Measurements from ENCODE around the gene NTRK2. TPM values are rescaled to one million over a fixed set of nuclear protein-coding genes. Genes with fewer than 3 reads are reported as not detected.

Gene NTRK2
- total and polyA plus RNA-seq, 10 of the 15 experiments (the other 5 are each of a cell fraction or from before 2014, with no cell fraction given): 0.42 to 4.6 (median 0.65) TPM

DNA sequence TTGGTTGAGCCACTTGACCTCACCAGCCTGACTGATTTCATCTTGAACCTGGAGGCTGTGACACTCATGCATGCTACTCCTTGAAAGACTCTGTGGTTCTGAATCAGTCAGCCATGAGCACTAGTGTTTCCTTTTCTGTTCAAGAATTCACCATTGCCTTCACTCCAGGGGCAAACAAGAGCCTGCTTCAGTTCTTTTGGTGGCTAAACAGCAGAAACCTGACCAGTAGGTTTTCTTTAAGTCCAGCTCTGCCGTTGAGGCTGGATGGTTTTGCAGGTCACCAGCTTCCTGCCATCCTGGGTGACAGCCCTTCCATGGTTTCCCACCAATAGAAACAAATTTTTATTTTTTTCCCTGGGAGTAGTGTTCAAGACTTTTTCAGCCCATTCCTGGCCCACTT is 10.0 kb downstream of the NTRK2 start (continued):
- no peak for TF ChIP-seq SMAD1 (IDR thresholded peaks at IDR 0.05; ENCODE audit: low read depth, partially characterized antibody)

DNA sequence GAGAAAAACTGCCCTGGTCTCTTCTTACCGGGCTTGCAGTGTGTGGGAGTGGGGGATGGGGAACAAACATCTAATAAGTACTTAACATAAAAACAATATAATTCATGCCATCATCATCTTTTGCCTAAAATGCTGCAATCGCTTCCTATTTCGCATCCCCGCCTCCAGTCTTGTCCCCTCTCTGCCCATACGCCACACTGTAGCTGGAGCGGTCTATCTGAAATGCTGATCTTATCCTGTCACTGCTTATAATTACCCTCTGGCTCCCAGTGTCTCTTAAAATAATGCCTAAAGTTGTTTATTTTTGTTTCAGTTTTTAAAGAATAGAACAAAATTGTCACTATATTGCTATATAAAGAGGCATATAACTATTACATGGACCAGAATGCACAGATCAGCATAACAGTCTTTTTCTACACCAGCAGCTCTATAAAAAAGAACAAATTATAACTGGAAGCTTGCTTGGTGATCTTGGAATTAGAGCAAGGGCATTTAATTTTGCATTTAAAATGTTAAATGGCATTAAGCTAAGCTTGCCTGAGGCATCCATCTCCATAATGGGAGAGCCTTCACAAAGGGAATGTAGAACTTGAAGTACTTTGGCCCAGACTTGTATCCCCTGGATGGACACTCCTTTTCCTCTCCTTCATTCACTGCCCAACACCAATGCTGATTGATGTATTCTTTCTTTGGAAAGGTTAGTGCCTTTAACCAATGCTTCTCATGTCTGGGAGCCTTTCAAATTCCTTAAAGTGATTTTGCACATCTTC is 12.2 kb downstream of the NTRK2 start:
- 66% methylated on average over 6 of the region's 6 CpGs for WGBS (ENCODE audit: insufficient coverage, insufficient replicate concordance, low lambda C conversion rate, missing lambda C conversion rate)
- no peak for DNase-seq (ENCODE audit: low read depth, low spot score)
- H3K36me3 ChIP-seq (ENCODE audit: control insufficient read depth in 2 of 2, insufficient read depth in 2 of 2, low read length in 1 of 2): no peaks in the 10 kb centered on the region
- ATAC-seq: no peak
- H3K4me2 ChIP-seq (ENCODE audit: control insufficient read depth, insufficient read depth): no peak overlapping the region
- ChIA-PET SMC1A (ENCODE audit: uncharacterized antibody, unreplicated experiment) (no interaction called here), CTCF (interaction anchor here (1.4 kb wide), 1 partner anchor 16 kb away, joined by 6 read pairs; no protein-coding TSS in a partner anchor), POLR2A (no interaction called here), RAD21 (ENCODE audit: unreplicated experiment) (interaction anchor here (0.8 to 1.0 kb wide), 2 partner anchors 16 to 98 kb away, joined by 3 read pairs; no protein-coding TSS in a partner anchor)
- no peak overlapping the region for H3K27ac ChIP-seq (ENCODE audit: control insufficient read depth, insufficient read depth)
- FAIRE-seq: no peak
- intact Hi-C loops (cut with micrococcal nuclease; ENCODE audit: unreplicated experiment) (no loop called here), in situ Hi-C loops (cut with MboI) (no loop called here)
- no peak overlapping the region for H2AFZ ChIP-seq (ENCODE audit: control insufficient read depth, low read depth, low read length)
- H3K4me1 ChIP-seq (ENCODE audit: control insufficient read depth, insufficient read depth, low read length): no peaks in the 10 kb centered on the region
- H3K27me3 ChIP-seq (replicated peaks in 1 of 2; ENCODE audit: control insufficient read depth in 2 of 2, insufficient read depth in 2 of 2, low read length in 1 of 2): no peaks in the 10 kb centered on the region
- H3K79me2 ChIP-seq (ENCODE audit: control insufficient read depth, insufficient read depth, low read length): no peaks in the 10 kb centered on the region
- no peaks in the 10 kb centered on the region for H3K9me3 ChIP-seq (replicated peaks; ENCODE audit: control insufficient read depth, insufficient read depth, low read length)
- H3K4me3 ChIP-seq: no peak overlapping the region
- H4K20me1 ChIP-seq (ENCODE audit: control insufficient read depth, insufficient read depth): no peaks in the 10 kb centered on the region
- no peak overlapping the region for H3K9ac ChIP-seq (ENCODE audit: control insufficient read depth, insufficient read depth, low read length)
- no TSS peak for BruUV-seq (replicated peaks)
- TF ChIP-seq TCF3 (IDR thresholded peaks at IDR 0.05; ENCODE audit: borderline replicate concordance, insufficient read depth, low read depth, low read length) (no peak), MYC (IDR thresholded peaks at IDR 0.05; ENCODE audit: insufficient read depth, insufficient read length, insufficient replicate concordance, low read length, severe bottlenecking) (no peak), RCOR1 (conservative IDR thresholded peaks at IDR 0.05; ENCODE audit: low read depth, low read length) (no peak), ZNF384 (IDR thresholded peaks at IDR 0.05; ENCODE audit: borderline replicate concordance, low read depth, low read length) (no peak), SRF (IDR thresholded peaks at IDR 0.05; ENCODE audit: low read depth in 2 of 2, low read length in 2 of 2) (no peak), KDM1A (IDR thresholded peaks at IDR 0.05; ENCODE audit: borderline replicate concordance) (no peak)
- TF ChIP-seq, protein P1, sequence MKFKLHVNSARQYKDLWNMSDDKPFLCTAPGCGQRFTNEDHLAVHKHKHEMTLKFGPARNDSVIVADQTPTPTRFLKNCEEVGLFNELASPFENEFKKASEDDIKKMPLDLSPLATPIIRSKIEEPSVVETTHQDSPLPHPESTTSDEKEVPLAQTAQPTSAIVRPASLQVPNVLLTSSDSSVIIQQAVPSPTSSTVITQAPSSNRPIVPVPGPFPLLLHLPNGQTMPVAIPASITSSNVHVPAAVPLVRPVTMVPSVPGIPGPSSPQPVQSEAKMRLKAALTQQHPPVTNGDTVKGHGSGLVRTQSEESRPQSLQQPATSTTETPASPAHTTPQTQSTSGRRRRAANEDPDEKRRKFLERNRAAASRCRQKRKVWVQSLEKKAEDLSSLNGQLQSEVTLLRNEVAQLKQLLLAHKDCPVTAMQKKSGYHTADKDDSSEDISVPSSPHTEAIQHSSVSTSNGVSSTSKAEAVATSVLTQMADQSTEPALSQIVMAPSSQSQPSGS (IDR thresholded peaks at IDR 0.05; ENCODE audit: low read length): no peak
- TF ChIP-seq, protein P2, sequence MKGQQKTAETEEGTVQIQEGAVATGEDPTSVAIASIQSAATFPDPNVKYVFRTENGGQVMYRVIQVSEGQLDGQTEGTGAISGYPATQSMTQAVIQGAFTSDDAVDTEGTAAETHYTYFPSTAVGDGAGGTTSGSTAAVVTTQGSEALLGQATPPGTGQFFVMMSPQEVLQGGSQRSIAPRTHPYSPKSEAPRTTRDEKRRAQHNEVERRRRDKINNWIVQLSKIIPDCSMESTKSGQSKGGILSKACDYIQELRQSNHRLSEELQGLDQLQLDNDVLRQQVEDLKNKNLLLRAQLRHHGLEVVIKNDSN (IDR thresholded peaks at IDR 0.05; ENCODE audit: borderline replicate concordance, extremely low read length, insufficient read depth, low read depth, low read length): no peak
- TF ChIP-seq, protein P3, sequence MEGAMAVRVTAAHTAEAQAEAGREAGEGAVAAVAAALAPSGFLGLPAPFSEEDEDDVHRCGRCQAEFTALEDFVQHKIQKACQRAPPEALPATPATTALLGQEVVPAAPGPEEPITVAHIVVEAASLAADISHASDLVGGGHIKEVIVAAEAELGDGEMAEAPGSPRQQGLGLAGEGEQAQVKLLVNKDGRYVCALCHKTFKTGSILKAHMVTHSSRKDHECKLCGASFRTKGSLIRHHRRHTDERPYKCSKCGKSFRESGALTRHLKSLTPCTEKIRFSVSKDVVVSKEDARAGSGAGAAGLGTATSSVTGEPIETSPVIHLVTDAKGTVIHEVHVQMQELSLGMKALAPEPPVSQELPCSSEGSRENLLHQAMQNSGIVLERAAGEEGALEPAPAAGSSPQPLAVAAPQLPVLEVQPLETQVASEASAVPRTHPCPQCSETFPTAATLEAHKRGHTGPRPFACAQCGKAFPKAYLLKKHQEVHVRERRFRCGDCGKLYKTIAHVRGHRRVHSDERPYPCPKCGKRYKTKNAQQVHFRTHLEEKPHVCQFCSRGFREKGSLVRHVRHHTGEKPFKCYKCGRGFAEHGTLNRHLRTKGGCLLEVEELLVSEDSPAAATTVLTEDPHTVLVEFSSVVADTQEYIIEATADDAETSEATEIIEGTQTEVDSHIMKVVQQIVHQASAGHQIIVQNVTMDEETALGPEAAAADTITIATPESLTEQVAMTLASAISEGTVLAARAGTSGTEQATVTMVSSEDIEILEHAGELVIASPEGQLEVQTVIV (IDR thresholded peaks at IDR 0.05; ENCODE audit: borderline replicate concordance, partially characterized antibody): no peak
- TF ChIP-seq, protein P4, sequence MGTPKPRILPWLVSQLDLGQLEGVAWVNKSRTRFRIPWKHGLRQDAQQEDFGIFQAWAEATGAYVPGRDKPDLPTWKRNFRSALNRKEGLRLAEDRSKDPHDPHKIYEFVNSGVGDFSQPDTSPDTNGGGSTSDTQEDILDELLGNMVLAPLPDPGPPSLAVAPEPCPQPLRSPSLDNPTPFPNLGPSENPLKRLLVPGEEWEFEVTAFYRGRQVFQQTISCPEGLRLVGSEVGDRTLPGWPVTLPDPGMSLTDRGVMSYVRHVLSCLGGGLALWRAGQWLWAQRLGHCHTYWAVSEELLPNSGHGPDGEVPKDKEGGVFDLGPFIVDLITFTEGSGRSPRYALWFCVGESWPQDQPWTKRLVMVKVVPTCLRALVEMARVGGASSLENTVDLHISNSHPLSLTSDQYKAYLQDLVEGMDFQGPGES (IDR thresholded peaks at IDR 0.05): no peak
- TF ChIP-seq, protein P5, sequence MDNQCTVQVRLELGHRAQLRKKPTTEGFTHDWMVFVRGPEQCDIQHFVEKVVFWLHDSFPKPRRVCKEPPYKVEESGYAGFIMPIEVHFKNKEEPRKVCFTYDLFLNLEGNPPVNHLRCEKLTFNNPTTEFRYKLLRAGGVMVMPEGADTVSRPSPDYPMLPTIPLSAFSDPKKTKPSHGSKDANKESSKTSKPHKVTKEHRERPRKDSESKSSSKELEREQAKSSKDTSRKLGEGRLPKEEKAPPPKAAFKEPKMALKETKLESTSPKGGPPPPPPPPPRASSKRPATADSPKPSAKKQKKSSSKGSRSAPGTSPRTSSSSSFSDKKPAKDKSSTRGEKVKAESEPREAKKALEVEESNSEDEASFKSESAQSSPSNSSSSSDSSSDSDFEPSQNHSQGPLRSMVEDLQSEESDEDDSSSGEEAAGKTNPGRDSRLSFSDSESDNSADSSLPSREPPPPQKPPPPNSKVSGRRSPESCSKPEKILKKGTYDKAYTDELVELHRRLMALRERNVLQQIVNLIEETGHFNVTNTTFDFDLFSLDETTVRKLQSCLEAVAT (IDR thresholded peaks at IDR 0.05): no peak
- TF ChIP-seq, protein P6, sequence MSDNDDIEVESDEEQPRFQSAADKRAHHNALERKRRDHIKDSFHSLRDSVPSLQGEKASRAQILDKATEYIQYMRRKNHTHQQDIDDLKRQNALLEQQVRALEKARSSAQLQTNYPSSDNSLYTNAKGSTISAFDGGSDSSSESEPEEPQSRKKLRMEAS (IDR thresholded peaks at IDR 0.05; ENCODE audit: low read depth, low read length): no peak
